ENCODE measurements around the gene RBPMS2.

The RBPMS2 gene

DNA sequence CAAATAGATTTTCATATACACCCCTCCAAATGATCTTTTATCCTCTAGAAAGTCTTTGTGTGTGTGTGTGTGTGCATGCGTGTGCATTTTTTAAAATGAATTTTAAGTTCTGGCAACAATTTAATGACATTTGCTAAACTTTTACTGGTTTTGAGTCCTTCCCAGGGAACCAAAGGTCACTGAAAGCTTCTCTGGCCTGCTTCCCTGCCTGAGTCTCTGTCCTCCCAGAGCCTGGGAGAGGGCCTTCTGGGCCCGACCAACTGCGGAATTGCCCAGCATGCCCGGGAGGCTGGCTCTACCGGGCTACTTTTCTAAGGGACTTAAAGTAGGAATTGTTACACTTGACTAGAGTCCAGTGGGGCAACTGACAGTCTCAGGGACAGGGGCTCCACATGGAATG, 7.4 kb upstream of the RBPMS2 start:
- H3K4me3 ChIP-seq (ENCODE audit: low read depth, low read length) = no peak overlapping the region
- in situ Hi-C loops (cut with HindIII; ENCODE audit: low sequenced_read_pairs) = no loop called here
- TF ChIP-seq, protein P1, sequence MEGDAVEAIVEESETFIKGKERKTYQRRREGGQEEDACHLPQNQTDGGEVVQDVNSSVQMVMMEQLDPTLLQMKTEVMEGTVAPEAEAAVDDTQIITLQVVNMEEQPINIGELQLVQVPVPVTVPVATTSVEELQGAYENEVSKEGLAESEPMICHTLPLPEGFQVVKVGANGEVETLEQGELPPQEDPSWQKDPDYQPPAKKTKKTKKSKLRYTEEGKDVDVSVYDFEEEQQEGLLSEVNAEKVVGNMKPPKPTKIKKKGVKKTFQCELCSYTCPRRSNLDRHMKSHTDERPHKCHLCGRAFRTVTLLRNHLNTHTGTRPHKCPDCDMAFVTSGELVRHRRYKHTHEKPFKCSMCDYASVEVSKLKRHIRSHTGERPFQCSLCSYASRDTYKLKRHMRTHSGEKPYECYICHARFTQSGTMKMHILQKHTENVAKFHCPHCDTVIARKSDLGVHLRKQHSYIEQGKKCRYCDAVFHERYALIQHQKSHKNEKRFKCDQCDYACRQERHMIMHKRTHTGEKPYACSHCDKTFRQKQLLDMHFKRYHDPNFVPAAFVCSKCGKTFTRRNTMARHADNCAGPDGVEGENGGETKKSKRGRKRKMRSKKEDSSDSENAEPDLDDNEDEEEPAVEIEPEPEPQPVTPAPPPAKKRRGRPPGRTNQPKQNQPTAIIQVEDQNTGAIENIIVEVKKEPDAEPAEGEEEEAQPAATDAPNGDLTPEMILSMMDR (IDR thresholded peaks at IDR 0.05; ENCODE audit: low read depth, low read length) = no peak
- no peak for DNase-seq (ENCODE audit: low read depth, low spot score)

DNA sequence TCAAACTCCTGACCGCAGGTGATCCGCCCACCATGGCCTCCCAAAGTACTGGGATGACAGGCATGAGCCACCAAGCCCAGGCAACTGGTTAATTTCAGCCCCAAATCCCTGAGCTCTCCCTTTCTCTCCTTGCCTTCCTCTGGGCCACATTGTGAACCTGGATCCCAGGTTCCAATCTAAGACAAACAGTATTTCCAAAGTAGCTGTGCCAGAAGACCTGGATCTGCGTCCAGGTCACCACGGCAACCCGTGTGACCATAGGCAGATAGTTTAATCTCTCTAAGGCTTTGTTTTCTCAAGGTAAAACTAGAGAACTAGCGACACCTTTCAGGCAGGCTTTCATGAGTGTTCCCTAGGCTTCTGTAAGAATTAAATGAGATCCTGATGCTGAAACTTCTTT, 5.9 kb upstream of the RBPMS2 start:
- DNase-seq (ENCODE audit: low read depth, low spot score) = no peak
- in situ Hi-C loops (cut with HindIII; ENCODE audit: low sequenced_read_pairs) = no loop called here
- H3K4me3 ChIP-seq (ENCODE audit: low read depth, low read length) = no peak overlapping the region
- TF ChIP-seq, protein P1 (IDR thresholded peaks at IDR 0.05; ENCODE audit: low read depth, low read length) = no peak

DNA sequence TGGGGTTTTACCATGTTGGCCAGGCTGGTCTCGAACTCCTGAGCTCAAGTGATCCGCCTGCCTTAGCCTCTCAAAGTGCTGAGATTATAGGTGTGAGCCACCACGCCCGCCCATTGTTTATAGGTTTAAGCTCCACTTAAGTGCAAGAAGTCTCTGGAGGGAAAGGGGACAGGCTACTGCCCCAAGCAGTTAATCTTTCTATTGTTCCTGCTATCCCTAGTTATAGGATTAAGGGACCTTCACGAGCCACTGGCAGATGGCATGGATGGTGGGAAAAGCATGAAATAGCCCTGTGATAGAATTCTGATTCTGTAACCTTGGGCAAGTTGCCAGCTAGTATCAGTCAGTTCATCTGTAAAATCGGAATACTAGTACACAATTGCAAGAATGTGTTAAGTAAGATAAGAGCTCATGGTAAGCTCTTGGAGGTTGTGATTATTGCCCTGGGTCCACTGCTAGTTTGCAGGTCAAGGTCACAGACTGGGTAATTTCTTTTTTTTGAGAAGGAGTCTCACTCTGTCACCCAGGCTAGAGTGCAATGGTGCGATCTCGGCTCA, 5.3 kb upstream of the RBPMS2 start:
- no peak overlapping the region for H3K4me3 ChIP-seq (ENCODE audit: low read depth, low read length)
- in situ Hi-C loops (cut with HindIII; ENCODE audit: low sequenced_read_pairs) = no loop called here
- DNase-seq (ENCODE audit: low read depth, low spot score) = no peak
- TF ChIP-seq, protein P1 (IDR thresholded peaks at IDR 0.05; ENCODE audit: low read depth, low read length) = no peak

DNA sequence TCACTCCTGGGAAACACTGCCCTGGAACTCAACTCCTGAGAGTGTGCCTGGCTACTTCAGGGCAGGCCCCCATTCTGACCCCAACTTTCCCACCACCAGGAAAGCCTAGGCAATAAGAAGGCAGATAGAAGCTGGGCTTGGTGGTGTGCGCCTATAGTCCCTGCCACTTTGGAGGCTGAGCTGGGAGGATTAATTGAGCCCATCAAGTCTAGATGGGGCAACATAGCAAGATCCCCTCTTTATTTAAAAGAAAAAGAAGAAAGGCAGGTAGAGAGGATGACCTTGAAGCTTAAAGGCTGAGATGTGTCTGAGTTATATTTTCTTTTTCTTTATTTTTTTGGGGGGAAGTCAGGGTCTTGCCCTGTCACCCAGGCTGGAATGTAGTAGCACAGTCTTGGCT, 4.2 kb upstream of the RBPMS2 start:
- no peak overlapping the region for H3K4me3 ChIP-seq (ENCODE audit: low read depth, low read length)
- no peak for DNase-seq (ENCODE audit: low read depth, low spot score)
- TF ChIP-seq, protein P1 (IDR thresholded peaks at IDR 0.05; ENCODE audit: low read depth, low read length) = no peak
- in situ Hi-C loops (cut with HindIII; ENCODE audit: low sequenced_read_pairs) = no loop called here

DNA sequence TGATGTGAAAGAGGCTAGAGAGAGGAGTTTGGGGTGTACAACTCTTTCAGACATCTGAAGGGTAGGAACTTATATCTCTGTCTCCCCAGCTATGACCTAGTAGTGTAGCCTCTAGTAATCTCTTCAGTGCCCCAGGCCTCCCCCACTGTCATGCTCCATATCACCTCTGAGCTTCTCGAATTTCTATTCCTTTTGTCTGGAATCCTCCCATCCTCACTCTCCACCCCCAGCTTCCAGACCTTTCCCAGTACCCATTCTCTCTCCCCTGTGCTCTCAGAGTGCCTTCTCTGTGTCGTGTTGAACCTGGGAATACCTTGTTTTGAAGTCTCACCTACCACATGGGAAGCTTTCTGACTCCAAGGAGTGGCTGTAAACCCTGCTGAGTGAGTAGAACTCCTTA, 3.6 kb upstream of the RBPMS2 start:
- in situ Hi-C loops (cut with HindIII; ENCODE audit: low sequenced_read_pairs) = no loop called here
- TF ChIP-seq, protein P1 (IDR thresholded peaks at IDR 0.05; ENCODE audit: low read depth, low read length) = no peak
- DNase-seq (ENCODE audit: low read depth, low spot score) = no peak
- no peak overlapping the region for H3K4me3 ChIP-seq (ENCODE audit: low read depth, low read length)

DNA sequence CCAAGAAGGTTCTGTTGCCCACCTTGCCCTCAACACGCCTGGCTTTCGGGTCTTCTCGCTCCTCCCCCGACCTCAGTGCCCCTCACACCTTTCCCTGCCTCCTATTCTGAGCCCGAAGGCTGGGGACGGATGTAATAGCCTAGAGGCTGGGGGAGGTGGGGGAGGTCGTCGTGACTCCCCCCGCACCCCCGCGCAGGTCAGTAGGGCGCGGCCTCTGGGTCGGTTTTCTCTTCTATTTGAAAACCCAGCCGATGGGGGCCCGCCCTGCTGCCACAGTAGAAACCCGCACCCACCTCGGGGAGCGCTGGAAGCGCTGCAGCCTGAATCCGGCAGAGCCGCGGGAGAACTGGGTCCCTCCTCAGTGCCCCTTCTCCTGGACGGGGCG, 1.0 kb upstream of the RBPMS2 start:
- in situ Hi-C loops (cut with HindIII; ENCODE audit: low sequenced_read_pairs) = no loop called here
- no peak for DNase-seq (ENCODE audit: low read depth, low spot score)
- TF ChIP-seq, protein P1 (IDR thresholded peaks at IDR 0.05; ENCODE audit: low read depth, low read length) = no peak
- H3K4me3 ChIP-seq (ENCODE audit: low read depth, low read length) = peak overlapping the region; percentile 43

All from astrocyte of the spinal cord (primary cell).